HUES6 (cell line): ENCODE results near the gene JMJD4.

ENCODE experiments used
- H3K27ac ChIP-seq: 2 replicates; pipeline ENCODE4 v1.7.0; 2013; ENCODE audit warnings: low read depth, mild to moderate bottlenecking, low read length, inconsistent platforms
- H3K27me3 ChIP-seq: 2 replicates; pipeline ENCODE4 v1.6.1; 2013; ENCODE audit warnings: low read length; ENCODE audit not compliant: control insufficient read depth, insufficient read depth
- H3K36me3 ChIP-seq: 2 replicates; pipeline ENCODE4 v1.6.1; 2013; ENCODE audit warnings: low read length; ENCODE audit not compliant: control insufficient read depth, insufficient read depth
- H3K4me1 ChIP-seq: 2 replicates; pipeline ENCODE4 v1.6.1; 2013; ENCODE audit warnings: low read length; ENCODE audit not compliant: control insufficient read depth, insufficient read depth
- H3K4me3 ChIP-seq: 2 replicates; pipeline ENCODE4 v1.5.1; 2013; ENCODE audit warnings: low read depth, low read length
- H3K9ac ChIP-seq: one replicate; pipeline ENCODE4 v1.6.1; 2013; ENCODE audit warnings: mild to moderate bottlenecking, low read length
- H3K9me3 ChIP-seq: 2 replicates; pipeline ENCODE4 v1.6.1; 2013; ENCODE audit warnings: low read depth, low read length; ENCODE audit not compliant: control insufficient read depth, insufficient read depth

Gene JMJD4

GRCh38 chr1:227775841-227776240, 40.7 kb upstream of the JMJD4 start:
- no peaks in the 10 kb centered on the region for H3K9me3 ChIP-seq
- H3K36me3 ChIP-seq = peaks cover 35% of the 10 kb centered on the region
- no peak overlapping the region for H3K9ac ChIP-seq
- H3K4me1 ChIP-seq = peaks cover 5% of the 10 kb centered on the region; the same call in 1 of the 2 replicates
- no peak overlapping the region for H3K27ac ChIP-seq
- no peak overlapping the region for H3K4me3 ChIP-seq
- no peaks in the 10 kb centered on the region for H3K27me3 ChIP-seq

- no peak overlapping the region for H3K4me3 ChIP-seq
Observed at GRCh38 chr1:227774821-227775661, 39.9 kb upstream of the JMJD4 start.

DNA sequence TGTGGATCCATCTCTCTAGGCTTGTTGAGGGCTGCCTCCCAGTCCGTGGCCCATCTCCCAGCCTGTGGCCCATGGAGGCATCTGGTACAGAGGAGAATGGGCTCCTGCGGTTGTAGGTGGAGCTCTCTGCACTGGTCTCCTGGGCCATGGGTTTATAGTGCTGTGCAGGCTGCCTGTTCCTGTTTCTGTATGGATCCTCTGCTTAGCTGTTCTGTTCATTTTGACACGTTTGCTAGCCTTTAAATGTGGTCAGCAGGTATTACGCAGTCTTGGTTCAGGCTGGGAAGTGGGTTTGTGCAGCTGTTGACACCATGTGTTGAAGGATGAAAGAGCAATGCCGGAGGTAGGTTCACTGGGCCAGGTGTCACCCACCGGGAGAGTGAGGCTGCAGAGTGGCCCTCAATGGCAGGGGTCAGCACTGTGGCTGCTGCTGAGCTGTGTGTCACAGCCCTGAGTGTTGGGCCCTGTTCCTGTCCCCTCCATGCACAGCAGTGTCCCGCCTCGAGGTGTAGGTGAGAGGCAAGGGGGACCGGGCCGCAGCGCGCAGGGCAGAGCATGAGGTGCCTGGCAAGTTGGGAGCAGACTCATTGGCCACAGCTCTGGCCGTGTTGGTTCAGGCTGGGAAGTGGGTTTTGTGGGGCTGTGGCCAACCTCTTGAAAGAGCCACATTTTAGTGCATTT, 39.1 kb upstream of the JMJD4 start:
- Histone ChIP-seq H3K36me3 (peaks cover 35% of the 10 kb centered on the region), H3K4me3 (no peak overlapping the region), H3K9ac (no peak overlapping the region), H3K9me3 (no peaks in the 10 kb centered on the region), H3K27me3 (no peaks in the 10 kb centered on the region), H3K4me1 (peaks cover 5% of the 10 kb centered on the region; the same call in 1 of the 2 replicates), H3K27ac (no peak overlapping the region)

More at GRCh38 chr1:227774821-227775661, 39.9 kb upstream of the JMJD4 start:
- Histone ChIP-seq H3K4me1 (peaks cover 5% of the 10 kb centered on the region; the same call in 1 of the 2 replicates), H3K9me3 (no peaks in the 10 kb centered on the region), H3K27me3 (no peaks in the 10 kb centered on the region), H3K27ac (no peak overlapping the region), H3K9ac (no peak overlapping the region), H3K36me3 (peaks cover 33% of the 10 kb centered on the region)

DNA sequence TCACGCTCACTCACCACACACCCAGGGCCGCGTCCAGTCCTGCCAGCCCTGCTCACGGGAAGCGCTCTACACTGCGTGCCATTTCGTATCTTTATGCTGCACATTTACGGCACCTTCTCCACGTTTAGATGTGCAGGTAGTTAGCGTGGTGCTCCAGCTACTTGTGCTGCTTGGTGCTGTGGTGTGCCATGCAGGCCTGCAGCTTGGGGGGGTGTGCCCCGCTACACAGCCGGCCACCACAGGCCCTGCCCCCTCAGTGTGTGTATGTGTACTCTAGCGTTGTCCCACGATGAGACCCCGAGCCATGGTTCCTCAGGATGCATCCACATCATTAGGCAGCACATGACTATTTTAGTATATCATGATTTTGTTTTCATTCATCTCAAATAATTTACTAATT, 38.5 kb upstream of the JMJD4 start:
- H3K27me3 ChIP-seq = no peaks in the 10 kb centered on the region
- H3K9me3 ChIP-seq = no peaks in the 10 kb centered on the region
- H3K4me3 ChIP-seq = no peak overlapping the region
- no peak overlapping the region for H3K9ac ChIP-seq
- peaks cover 5% of the 10 kb centered on the region; the same call in 1 of the 2 replicates for H3K4me1 ChIP-seq
- no peak overlapping the region for H3K27ac ChIP-seq
- H3K36me3 ChIP-seq = peaks cover 38% of the 10 kb centered on the region

GRCh38 chr1:227771771-227772170, 36.7 kb upstream of the JMJD4 start:
- Histone ChIP-seq H3K27ac (no peak overlapping the region), H3K36me3 (peaks cover 50% of the 10 kb centered on the region), H3K9ac (no peak overlapping the region), H3K4me1 (peaks cover 5% of the 10 kb centered on the region; the same call in 1 of the 2 replicates), H3K4me3 (no peak overlapping the region), H3K27me3 (no peaks in the 10 kb centered on the region), H3K9me3 (no peaks in the 10 kb centered on the region)

- Histone ChIP-seq H3K4me1 (peaks cover 5% of the 10 kb centered on the region; the same call in 1 of the 2 replicates), H3K27ac (no peak overlapping the region), H3K9ac (no peak overlapping the region), H3K9me3 (no peaks in the 10 kb centered on the region), H3K4me3 (no peak overlapping the region), H3K27me3 (no peaks in the 10 kb centered on the region), H3K36me3 (peaks cover 49% of the 10 kb centered on the region)
Observed at GRCh38 chr1:227771326-227771725, 36.2 kb upstream of the JMJD4 start.

- Histone ChIP-seq H3K36me3 (peaks cover 48% of the 10 kb centered on the region), H3K4me3 (no peak overlapping the region), H3K27me3 (no peaks in the 10 kb centered on the region), H3K9me3 (no peaks in the 10 kb centered on the region), H3K9ac (no peak overlapping the region), H3K4me1 (peaks cover 5% of the 10 kb centered on the region; the same call in 1 of the 2 replicates), H3K27ac (no peak overlapping the region)
Observed at GRCh38 chr1:227770812-227771211, 35.7 kb upstream of the JMJD4 start.

GRCh38 chr1:227769936-227770494, 34.9 kb upstream of the JMJD4 start:
- peaks cover 51% of the 10 kb centered on the region for H3K36me3 ChIP-seq
- no peak overlapping the region for H3K9ac ChIP-seq
- no peaks in the 10 kb centered on the region for H3K9me3 ChIP-seq
- H3K27ac ChIP-seq = no peak overlapping the region
- no peaks in the 10 kb centered on the region for H3K27me3 ChIP-seq
- no peak overlapping the region for H3K4me3 ChIP-seq
- peaks cover 5% of the 10 kb centered on the region; the same call in 1 of the 2 replicates for H3K4me1 ChIP-seq

DNA sequence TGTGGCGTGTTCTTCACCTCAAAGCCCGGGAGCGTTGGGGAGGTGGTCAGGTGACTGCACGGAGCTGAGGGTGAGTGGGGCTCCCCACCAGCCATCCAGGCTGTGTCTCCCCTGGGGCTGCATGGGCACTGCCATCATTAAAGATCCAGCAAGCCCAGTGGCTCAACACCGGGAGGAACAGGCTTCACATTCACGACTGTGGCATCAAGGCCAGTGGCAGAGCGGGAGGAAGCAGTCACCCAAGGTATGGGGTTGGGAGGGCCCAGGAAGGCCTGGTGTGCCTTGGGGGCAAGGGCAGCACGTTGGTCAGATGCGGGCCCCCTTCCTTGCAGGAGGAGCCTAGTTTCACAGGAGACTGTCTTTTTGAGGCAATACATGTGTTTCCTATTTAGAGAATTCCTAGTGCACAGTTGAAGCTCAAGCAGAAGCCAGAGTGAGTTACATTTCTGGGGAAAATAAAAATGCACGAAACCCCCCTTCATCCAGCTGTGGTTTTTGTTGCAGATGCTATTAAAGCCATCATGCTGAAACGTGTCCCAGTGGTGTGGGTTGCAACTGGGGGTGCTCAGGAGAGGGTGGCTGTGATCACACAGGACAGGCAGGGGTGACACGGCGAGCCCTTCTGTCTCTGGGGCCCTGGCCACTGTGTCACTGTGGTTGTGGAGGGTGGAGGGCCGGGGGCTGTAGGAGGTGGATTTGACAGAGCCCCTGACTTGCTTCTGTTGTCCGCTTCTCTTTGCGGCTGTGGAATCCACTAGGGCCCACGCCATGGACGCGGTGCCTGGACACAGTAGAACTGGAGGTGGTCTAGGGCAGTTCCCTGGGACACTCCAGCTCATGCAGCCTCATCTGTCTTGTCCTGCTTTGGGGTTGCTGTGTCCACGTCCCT, 34.2 kb upstream of the JMJD4 start:
- H3K27ac ChIP-seq = no peak overlapping the region
- H3K9ac ChIP-seq = no peak overlapping the region
- H3K9me3 ChIP-seq = no peaks in the 10 kb centered on the region
- no peaks in the 10 kb centered on the region for H3K27me3 ChIP-seq
- H3K4me1 ChIP-seq = no peaks in the 10 kb centered on the region
- peaks cover 53% of the 10 kb centered on the region for H3K36me3 ChIP-seq
- no peak overlapping the region for H3K4me3 ChIP-seq

DNA sequence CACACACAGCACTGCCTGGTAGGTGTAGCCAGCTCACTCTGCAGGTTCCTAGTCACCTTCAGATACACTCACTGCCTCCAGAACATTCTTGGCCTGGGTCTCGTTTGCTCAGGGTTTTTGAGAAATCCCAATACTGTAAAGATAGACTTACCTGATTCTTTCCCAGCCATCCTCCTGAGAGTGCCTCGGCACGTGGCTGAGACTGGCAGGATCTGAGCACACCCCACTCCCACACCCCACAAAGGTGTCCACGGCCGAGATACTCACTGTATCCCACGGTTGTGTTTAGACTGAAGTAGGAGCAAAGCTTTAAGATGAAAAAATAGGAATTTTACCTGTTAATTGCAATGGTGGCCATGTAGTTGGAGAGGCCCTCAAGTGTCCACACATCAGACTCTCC, 33.5 kb upstream of the JMJD4 start:
- Histone ChIP-seq H3K4me3 (no peak overlapping the region), H3K27me3 (no peaks in the 10 kb centered on the region), H3K4me1 (peaks cover under 1% of the 10 kb centered on the region), H3K27ac (no peak overlapping the region), H3K36me3 (peaks cover 53% of the 10 kb centered on the region), H3K9ac (no peak overlapping the region), H3K9me3 (no peaks in the 10 kb centered on the region)
